ENCODE data around the gene CTNNB1.

GRCh38 chr3:41200669-41201021 is 1.3 kb downstream of the CTNNB1 start:
- no peak for TF ChIP-seq ZC3H10 (CRISPR knock-in tag; IDR thresholded peaks at IDR 0.05)
- TF ChIP-seq RARB (CRISPR knock-in tag; IDR thresholded peaks at IDR 0.05): no peak
- TF ChIP-seq ARNTL (CRISPR knock-in tag; IDR thresholded peaks at IDR 0.05; ENCODE audit: borderline replicate concordance, low read depth): no peak

Data from SK-N-SH treated with all-trans-retinoic acid at 6 μM for 48 hours (cell line).